VCaP (cell line): ENCODE data around the gene TYRO3.
A peak's percentile ranks its signal among the peaks of the same experiment; 100 is the strongest.
"Not testable (repeated sequence)": the region's sequence is repeated elsewhere in the genome, so short reads cannot be mapped to it uniquely, and the experiment has no call there.

Experiments
- H3K27ac ChIP-seq: fragments of 450-650 bp; 2 replicates; pipeline ENCODE4 v1.5.1; 2017
- TF ChIP-seq, protein P1 (sequence below): fragments of 450-650 bp; conservative IDR thresholded peaks from 2 replicates; pipeline ENCODE4 v1.5.1; 2017; ENCODE audit warnings: mild to moderate bottlenecking, moderate library complexity

The TYRO3 gene

DNA sequence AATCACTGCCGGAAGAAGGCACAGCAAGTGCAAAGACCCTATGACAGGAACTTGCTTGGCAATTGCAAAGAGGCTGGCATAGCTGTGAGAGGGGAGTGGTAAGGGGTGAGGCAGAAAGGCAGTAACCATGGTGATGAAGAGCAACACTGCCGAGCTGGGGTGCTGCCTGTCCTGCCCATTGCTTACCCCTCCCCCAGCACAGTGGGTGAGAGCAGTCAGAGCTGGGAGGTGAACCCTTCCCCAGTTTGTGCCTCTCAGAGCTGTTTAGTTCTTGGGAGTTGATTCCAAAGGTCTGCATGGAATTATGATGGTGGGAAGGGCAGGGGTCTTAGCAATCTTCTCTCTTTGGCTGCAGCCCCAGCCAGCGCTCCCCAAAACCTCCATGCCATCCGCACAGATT is 8.8 kb downstream of the TYRO3 start:
- H3K27ac ChIP-seq, result peak overlapping the region; percentile 35; the same call in 1 of the 2 replicates
- TF ChIP-seq, protein P1, sequence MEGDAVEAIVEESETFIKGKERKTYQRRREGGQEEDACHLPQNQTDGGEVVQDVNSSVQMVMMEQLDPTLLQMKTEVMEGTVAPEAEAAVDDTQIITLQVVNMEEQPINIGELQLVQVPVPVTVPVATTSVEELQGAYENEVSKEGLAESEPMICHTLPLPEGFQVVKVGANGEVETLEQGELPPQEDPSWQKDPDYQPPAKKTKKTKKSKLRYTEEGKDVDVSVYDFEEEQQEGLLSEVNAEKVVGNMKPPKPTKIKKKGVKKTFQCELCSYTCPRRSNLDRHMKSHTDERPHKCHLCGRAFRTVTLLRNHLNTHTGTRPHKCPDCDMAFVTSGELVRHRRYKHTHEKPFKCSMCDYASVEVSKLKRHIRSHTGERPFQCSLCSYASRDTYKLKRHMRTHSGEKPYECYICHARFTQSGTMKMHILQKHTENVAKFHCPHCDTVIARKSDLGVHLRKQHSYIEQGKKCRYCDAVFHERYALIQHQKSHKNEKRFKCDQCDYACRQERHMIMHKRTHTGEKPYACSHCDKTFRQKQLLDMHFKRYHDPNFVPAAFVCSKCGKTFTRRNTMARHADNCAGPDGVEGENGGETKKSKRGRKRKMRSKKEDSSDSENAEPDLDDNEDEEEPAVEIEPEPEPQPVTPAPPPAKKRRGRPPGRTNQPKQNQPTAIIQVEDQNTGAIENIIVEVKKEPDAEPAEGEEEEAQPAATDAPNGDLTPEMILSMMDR, result no peak

DNA sequence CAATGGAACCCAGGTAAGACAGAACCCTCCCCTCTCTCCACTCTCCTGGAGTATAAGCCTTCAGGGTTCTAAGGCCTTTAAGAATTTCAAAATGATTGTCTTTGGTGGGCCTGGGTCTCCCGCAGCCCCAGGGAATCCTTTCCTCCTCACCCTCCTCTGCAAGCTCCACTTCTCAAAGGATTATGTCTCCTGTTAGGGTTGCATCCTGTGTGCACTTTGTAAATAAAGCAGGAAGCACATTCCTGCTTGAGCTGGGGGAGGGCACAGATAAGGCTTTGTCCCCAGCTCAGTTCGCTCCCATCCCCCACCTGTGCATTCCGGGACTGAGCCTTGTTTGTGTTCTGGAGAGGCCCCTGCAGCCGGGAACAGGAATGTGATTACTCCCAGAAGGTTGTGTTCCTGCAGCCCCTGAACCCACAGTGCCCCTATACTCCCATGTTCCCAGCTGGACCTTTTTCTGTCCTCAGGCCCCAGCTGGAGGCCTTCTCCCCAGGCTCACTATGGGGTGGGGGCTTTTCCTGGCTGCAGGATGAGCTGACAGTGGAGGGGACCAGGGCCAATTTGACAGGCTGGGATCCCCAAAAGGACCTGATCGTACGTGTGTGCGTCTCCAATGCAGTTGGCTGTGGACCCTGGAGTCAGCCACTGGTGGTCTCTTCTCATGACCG is 9.5 kb downstream of the TYRO3 start:
- peak overlapping the region; percentile 35; the same call in 1 of the 2 replicates for H3K27ac ChIP-seq
- TF ChIP-seq, protein P1, result no peak

DNA sequence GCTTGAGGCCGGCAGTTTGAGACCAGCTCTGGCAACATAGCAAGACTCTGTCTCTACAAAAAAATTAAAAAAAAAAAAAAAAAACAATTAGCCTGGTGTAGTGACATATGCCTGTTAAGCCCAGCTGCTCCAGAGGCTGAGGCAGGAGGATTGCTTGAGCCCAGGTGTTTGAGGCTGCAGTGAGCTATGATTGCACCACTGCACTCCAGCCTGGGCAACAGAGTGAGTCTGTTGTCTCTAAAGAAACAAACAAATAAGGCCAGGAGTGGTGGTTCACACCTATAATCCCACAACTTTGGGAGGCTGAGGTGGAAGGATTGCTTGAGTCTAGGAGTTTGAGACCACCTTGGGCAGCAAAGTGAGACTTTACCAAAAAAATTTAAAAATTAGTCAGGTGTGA is 10.2 kb downstream of the TYRO3 start:
- H3K27ac ChIP-seq, result not testable (repeated sequence)

DNA sequence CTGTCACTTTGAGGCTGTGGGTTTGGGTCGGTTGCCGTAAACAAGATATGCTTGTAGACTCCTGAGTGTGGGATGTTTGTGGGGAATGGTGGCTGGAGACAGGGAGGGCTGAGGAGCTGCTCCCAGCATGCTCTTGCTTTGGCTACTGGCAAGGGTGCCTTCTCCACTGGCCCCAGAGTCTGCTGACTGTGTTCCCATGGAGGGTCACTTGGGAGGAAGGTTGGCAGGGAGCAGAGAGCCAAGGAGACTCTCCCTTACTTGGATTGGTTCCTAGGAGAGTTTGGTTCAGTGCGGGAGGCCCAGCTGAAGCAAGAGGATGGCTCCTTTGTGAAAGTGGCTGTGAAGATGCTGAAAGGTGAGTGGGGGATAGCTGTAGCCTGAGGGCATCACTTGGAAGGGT is 11.8 kb downstream of the TYRO3 start:
- no peak overlapping the region for H3K27ac ChIP-seq
- TF ChIP-seq, protein P1, result no peak

DNA sequence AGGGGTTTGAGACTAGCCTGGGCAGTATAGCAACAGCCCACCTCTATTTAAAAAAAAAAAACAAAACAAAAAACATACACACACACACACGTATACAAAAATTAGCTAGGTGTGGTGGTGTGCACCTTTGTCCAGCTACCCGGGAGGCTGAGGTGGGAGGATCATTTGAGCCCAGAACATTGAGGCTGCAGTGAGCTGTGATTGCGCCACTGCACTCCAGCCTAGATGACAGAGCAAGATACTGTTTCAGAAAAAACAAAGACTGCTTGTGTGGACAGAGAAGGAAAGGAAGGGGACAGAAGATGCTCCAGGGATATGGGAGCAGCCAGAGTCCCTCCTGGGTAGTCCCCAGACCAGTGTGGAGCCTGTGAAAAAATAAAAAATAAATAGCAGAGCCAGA is 12.9 kb downstream of the TYRO3 start:
- TF ChIP-seq, protein P1, result no peak

DNA sequence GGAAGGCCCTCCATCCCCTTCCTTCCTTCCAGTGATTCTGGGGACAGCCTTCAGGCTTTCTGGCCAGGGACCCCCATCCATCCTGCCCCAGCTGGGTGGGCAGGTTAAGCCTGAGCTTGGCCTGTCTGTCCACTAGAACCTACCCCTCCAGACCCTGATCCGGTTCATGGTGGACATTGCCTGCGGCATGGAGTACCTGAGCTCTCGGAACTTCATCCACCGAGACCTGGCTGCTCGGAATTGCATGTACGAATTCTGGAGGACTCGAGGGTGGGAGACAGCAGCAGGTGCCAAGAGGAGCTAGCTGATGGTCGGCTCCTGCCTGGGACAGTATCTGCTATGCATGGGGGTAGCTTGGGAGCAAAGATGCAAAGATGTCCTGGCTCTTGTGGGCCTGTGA is 13.9 kb downstream of the TYRO3 start:
- TF ChIP-seq, protein P1, result no peak
- no peak overlapping the region for H3K27ac ChIP-seq

More for the DNA sequence above, 12.9 kb downstream of the TYRO3 start:
- H3K27ac ChIP-seq, result no peak overlapping the region

DNA sequence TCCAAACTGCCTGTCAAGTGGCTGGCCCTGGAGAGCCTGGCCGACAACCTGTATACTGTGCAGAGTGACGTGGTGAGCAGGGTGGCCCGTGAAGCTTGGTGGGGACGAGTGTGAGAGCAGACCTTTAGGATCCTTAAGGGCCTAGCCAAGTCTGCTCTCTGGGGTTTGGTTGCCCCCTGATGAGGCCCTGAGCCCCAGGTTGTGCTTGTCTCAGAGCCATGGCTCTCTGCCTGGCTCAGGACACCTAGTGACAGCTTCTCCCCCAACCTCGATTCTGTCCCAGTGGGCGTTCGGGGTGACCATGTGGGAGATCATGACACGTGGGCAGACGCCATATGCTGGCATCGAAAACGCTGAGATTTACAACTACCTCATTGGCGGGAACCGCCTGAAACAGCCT is 14.4 kb downstream of the TYRO3 start:
- TF ChIP-seq, protein P1, result no peak
- H3K27ac ChIP-seq, result no peak overlapping the region

DNA sequence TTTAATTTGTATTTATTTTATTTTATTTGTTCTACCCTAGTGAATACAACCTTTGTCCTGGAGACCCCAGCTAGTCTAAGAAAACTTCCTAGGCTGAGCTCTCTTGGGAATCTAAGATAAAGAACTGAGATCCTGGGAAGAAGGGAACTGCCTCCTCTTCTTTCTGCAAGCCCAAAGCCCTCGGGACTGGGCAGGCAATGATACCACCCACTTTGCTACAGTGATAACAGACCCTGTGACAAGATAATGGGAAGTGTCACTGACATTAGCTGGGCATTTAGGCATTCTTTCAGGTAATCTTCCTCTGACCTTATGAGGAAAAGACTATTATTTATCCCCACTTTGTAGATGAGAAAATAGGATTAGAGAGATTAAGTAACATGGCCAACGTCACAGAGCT is 15.1 kb downstream of the TYRO3 start:
- H3K27ac ChIP-seq, result no peak overlapping the region
- TF ChIP-seq, protein P1, result no peak
